Pancreas (tissue), 10 donors: ENCODE results near the gene TPCN2. TPM values are rescaled to one million over a fixed set of nuclear protein-coding genes. Genes with fewer than 3 reads are reported as not detected.
A peak's percentile ranks its signal among the peaks of the same experiment; 100 is the strongest.

ENCODE experiments used
- ATAC-seq, 4 donors: fragments of 200-7000 bp; cut with Tn5 transposase; one replicate each; pipeline versions ENCODE4 v1.8.0 to v1.9.1; 2020; ENCODE audit warnings: mild to moderate bottlenecking in 4 of 4, moderate library complexity in 4 of 4
- DNase-seq, 6 donors: peaks; one replicate each; pipeline ENCODE4 v3.0.0-alpha.2; 2020
- FAIRE-seq: peaks from 2 replicates; lab custom pipeline; 2012; peaks lifted over from hg19 to GRCh38; lab: Jason Lieb, UNC
- H3K27ac ChIP-seq, 4 donors: fragments of 200-600 bp; sonication (generic); 1 replicate in 3 of 4; 2 replicates in 1 of 4; pipeline versions ENCODE4 v1.5.0 to v1.8.0; 2020
- H3K27me3 ChIP-seq, 4 donors: fragments of 200-600 bp; one replicate each; pipeline ENCODE4 v1.8.0; 2021
- H3K36me3 ChIP-seq, 3 donors: fragments of 200-600 bp; sonication (generic) in 1 of 3; one replicate each; pipeline versions ENCODE4 v1.5.0 to v1.8.0; 2020 to 2021
- H3K4me1 ChIP-seq, 3 donors: fragments of 200-600 bp; one replicate each; pipeline ENCODE4 v1.8.0; 2021
- H3K4me3 ChIP-seq, 4 donors: fragments of 200-600 bp; sonication (generic) in 2 of 4; one replicate each; pipeline versions ENCODE4 v1.5.0 to v1.8.0; 2020 to 2021
- H3K9me3 ChIP-seq, 4 donors: fragments of 200-600 bp; one replicate each; pipeline ENCODE4 v1.8.0; 2021
- WGBS, 2 donors: extraction: QIAGEN DNeasy Blood & Tissue Kit; methylation state at CpG; one replicate each; pipeline ENCODE4 v1.1.7; 2013; 5-methylcytosine and 5-hydroxymethylcytosine counted together
- intact Hi-C, 3 donors: fragments of 100-400 bp; cut with DNase I; formaldehyde crosslinking; loops; one replicate each; pipeline versions ENCODE4 v1.11.1 to v1.14.2; 2022
- polyA plus RNA-seq, 2 donors: library from polyadenylated mRNA; stranded (reverse); fragments of 200-250 nt; gene quantifications; one replicate each; pipeline ENCODE4 v1.2.3, GENCODE V29; 2013
- total RNA-seq, 6 donors: library from RNA; stranded (reverse); fragmentation: NEBNext Ultra II Directional in 4 of 6; extraction: Animal tissue kit (Norgen Biotek cat#: 25700) in 4 of 6; gene quantifications; one replicate each; pipeline versions ENCODE4 v1.2.1 to v1.2.4, GENCODE V29; 2021 to 2023
- TF ChIP-seq, protein P1 (sequence below), 4 donors: fragments of 200-600 bp; sonication (generic) in 3 of 4; IDR thresholded peaks; one replicate each; pipeline versions ENCODE4 v1.5.0 to v1.8.0; 2021; ENCODE audit warnings: antibody characterized with exemption in 4 of 4
- donor health status: healthy with polysubstance abuse.
- donor health status: DM: no; HTN: no; CAD: no; lungs with moderate emphysema.
- donor health status: DM: no; HTN: no; CAD: no.
- donor health status: control.
- donor health status: control.
- donor health status: Bipolar disorder and iron deficiency.
- donor health status: DM: yes; HTN: yes; CAD: no.
- donor health status: DM: no; HTN: no; CAD: no.
- donor health status: DM: no; HTN: no; CAD: no.
- donor health status: DM: yes; HTN: yes; CAD: no.

TPCN2 gene
- total and polyA plus RNA-seq, 8 donors = 5.6 to 13.5 (median 9.9) TPM

DNA sequence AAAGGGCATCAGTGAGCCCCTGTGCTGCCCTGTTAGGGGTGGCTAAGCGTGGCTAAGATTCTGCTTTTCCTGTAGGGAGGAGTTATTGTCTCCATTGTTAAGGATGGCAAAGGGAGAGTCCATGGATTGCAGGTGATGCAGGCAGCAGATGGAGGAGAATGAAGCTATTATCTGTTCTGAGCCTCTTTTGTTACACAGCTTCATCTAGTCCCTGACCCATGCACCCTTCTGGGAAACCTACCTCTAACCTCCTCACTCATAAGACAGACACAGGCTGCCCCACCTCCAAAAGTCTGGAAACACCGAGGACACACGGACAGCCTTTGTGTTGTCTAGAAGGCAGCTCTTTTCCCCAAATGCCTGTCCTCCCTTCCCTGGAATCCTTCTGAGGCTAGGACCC is 120.7 kb downstream of the TPCN2 start:
- no peak for FAIRE-seq
- Histone ChIP-seq H3K9me3 (no peaks in the 10 kb centered on the region), H3K4me1 (peaks cover 0 to 5% (median 0%) of the 10 kb centered on the region in 3 donors), H3K36me3 (no peaks in the 10 kb centered on the region), H3K27me3 (no peaks in the 10 kb centered on the region), H3K4me3 (no peak overlapping the region), H3K27ac (no peak overlapping the region)
- DNase-seq = no peak
- intact Hi-C loops = no loop called here
- 94 to 95% methylated on average over 3 of the region's 3 CpGs for WGBS, 2 donors
- TF ChIP-seq, protein P1, sequence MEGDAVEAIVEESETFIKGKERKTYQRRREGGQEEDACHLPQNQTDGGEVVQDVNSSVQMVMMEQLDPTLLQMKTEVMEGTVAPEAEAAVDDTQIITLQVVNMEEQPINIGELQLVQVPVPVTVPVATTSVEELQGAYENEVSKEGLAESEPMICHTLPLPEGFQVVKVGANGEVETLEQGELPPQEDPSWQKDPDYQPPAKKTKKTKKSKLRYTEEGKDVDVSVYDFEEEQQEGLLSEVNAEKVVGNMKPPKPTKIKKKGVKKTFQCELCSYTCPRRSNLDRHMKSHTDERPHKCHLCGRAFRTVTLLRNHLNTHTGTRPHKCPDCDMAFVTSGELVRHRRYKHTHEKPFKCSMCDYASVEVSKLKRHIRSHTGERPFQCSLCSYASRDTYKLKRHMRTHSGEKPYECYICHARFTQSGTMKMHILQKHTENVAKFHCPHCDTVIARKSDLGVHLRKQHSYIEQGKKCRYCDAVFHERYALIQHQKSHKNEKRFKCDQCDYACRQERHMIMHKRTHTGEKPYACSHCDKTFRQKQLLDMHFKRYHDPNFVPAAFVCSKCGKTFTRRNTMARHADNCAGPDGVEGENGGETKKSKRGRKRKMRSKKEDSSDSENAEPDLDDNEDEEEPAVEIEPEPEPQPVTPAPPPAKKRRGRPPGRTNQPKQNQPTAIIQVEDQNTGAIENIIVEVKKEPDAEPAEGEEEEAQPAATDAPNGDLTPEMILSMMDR (IDR thresholded peaks at IDR 0.05) = no peak
- no peak for ATAC-seq

DNA sequence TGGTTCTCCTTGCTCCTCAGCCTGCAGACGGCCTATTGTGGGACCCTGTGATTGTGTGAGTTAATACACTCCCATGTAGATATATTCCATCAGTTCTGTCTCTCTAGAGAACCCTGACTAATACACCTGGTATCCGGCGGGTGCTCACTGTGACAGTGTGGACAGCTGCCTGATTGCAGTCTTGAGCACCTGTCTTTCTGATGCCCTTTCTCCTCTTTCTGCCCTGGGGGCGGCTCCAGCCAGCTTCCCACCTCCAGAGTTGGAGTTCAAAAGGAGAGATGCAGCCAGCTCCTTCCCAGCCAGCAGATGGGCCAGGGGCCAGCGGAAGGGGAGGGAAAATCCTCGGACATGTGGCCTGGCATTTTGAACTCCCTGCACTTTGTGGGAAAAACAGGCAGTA is 122.0 kb downstream of the TPCN2 start:
- no peak for ATAC-seq
- no peaks in the 10 kb centered on the region for H3K9me3 ChIP-seq
- no peak for DNase-seq
- TF ChIP-seq, protein P1 (IDR thresholded peaks at IDR 0.05) = no peak
- FAIRE-seq = no peak
- no peaks in the 10 kb centered on the region for H3K27me3 ChIP-seq
- H3K4me1 ChIP-seq = peaks cover 0 to 5% (median 0%) of the 10 kb centered on the region in 3 donors
- no peak overlapping the region for H3K4me3 ChIP-seq
- WGBS, 2 donors = 81 to 85% methylated on average over 6 of the region's 6 CpGs
- no peak overlapping the region for H3K27ac ChIP-seq
- H3K36me3 ChIP-seq = no peaks in the 10 kb centered on the region
- intact Hi-C loops = no loop called here

DNA sequence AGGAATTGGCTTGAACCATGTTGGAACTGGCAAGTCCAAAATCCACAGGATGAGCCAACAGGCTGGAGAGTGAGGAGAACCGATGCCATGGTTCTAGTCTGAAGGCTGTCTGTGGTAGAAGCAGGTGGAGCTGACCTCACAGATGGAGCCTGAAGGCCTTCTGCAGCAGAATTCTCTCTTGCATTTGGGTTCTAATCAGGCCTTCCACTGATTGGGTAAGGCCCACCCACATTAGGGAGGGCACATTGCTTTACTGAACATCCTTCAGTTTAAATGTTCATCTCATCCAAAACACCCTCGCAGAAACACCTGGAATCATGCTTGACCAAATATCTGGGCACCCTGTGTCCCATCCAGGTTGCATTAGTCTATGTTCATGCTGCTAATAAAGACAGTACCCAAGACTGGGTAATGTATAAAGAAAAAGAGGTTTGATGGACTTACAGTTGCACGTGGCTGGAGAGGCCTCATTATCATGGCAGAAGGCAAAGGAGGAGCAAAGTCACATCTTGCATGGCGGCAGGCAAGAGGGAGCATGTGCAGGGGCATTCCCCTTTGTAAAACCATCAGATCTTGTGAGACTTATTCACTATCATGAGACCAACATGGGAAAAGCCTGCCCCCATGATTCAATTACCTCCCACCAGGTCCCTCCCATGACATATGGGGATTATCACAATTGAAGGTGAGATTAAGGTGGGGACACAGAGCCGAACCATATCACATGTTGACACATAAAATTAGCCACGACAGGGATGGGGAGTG is 122.9 kb downstream of the TPCN2 start:
- no peak overlapping the region for H3K4me3 ChIP-seq
- no peak for FAIRE-seq
- ATAC-seq = no peak
- no peaks in the 10 kb centered on the region for H3K27me3 ChIP-seq
- no peaks in the 10 kb centered on the region for H3K9me3 ChIP-seq
- no peaks in the 10 kb centered on the region for H3K36me3 ChIP-seq
- DNase-seq = no peak
- intact Hi-C loops = no loop called here
- TF ChIP-seq, protein P1 (IDR thresholded peaks at IDR 0.05) = no peak
- WGBS, 2 donors = 82 to 87% methylated on average over 6 of the region's 6 CpGs
- H3K4me1 ChIP-seq = no peaks in the 10 kb centered on the region
- no peak overlapping the region for H3K27ac ChIP-seq

DNA sequence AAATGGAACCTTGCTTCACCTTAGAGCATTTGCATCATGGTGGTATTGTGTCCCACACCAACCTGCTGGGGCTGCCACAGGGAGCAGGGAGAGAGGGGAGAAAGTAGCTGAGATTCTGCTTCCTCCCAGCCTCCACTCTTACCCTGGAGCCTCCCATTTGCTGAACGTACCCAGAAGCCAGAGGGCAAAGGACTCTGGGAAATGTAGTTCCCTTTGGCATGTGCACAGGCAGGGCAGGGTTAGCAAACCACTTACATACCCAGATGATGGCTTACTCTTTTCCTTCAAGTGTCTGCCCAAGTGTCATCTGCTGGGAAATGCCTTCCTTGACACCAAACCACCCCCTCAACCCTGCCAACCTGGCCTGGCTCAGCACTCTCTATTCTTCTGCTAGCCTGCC is 123.9 kb downstream of the TPCN2 start:
- ATAC-seq (no peak), DNase-seq (no peak), FAIRE-seq (no peak)
- Histone ChIP-seq H3K36me3 (no peaks in the 10 kb centered on the region), H3K27ac (no peak overlapping the region), H3K27me3 (no peaks in the 10 kb centered on the region), H3K4me3 (no peak overlapping the region), H3K4me1 (no peaks in the 10 kb centered on the region), H3K9me3 (no peaks in the 10 kb centered on the region)
- WGBS, 2 donors = 15 to 27% methylated on average over 1 of the region's 1 CpG
- intact Hi-C loops = no loop called here
- TF ChIP-seq, protein P1 (IDR thresholded peaks at IDR 0.05) = no peak

DNA sequence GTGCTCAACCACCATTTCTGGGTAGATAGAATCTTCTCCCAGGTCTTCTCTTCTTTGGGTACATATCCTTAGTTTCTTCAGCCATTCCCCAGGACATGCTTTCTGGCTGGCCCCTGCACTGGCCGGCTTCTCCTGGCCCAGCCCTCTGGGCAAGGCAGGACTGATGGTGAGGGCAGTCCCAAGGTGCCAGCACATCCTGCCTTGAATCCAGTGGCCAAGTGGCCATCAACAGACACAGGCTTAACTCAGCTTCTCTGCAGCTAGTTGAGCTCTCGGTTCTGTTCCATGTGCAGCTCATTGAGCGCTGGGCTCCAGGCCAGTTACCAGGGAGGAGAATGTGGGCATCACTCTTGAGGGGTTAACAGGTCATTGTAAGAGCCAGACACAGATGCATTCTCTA is 124.6 kb downstream of the TPCN2 start:
- no peaks in the 10 kb centered on the region for H3K36me3 ChIP-seq
- H3K9me3 ChIP-seq = no peaks in the 10 kb centered on the region
- no peak for ATAC-seq
- FAIRE-seq = no peak
- no peaks in the 10 kb centered on the region for H3K27me3 ChIP-seq
- WGBS, 2 donors = 98% methylated on average over 3 of the region's 3 CpGs
- intact Hi-C loops = no loop called here
- no peak overlapping the region for H3K27ac ChIP-seq
- peak in 1 of 6 donors; percentile 30 for DNase-seq
- no peak overlapping the region for H3K4me3 ChIP-seq
- TF ChIP-seq, protein P1 (IDR thresholded peaks at IDR 0.05) = no peak
- no peaks in the 10 kb centered on the region for H3K4me1 ChIP-seq
